GM13977 (cell line): Measurements from ENCODE around the gene HDLBP.

Experiments
- DNase-seq: peaks from one replicate; pipeline ENCODE4 v3.0.0; 2012; ENCODE audit warnings: low spot score
- in situ Hi-C: fragments of 300-500 bp; cut with MboI; formaldehyde crosslinking; loops from one replicate; pipeline ENCODE4 v1.12.0; 2022; ENCODE audit warnings: low sequenced_read_pairs, low pct_unique_long_range_greater_than_20kb, mixed read lengths, inconsistent platforms; ENCODE audit not compliant: unreplicated experiment
- TF ChIP-seq, protein P1 (sequence below): IDR thresholded peaks from 2 replicates; pipeline ENCODE4 v1.5.1; 2012; ENCODE audit warnings: mild to moderate bottlenecking, control low read depth; ENCODE audit not compliant: insufficient read depth; ENCODE audit errors: extremely low read depth, missing control alignments

HDLBP gene

DNA sequence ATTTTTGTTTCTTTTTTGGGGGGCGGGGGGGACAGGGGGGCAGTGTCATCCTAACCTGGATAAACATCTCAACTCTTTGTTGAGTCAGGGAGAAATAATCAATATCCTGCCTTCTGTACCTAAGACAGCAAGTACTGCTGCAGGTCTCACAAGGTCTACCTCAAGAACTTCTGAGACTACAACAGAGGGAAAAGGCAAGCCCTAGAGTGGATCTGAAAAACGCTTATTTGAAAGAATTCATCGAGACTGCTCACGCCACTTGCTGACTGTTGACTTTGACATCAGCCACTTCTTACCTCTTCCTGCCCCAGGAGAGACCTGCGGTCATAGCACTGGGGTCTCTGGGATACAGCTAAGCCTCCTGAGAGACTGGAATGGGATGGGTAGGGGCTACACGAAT, 8.4 kb downstream of the HDLBP start:
- TF ChIP-seq, protein P1, sequence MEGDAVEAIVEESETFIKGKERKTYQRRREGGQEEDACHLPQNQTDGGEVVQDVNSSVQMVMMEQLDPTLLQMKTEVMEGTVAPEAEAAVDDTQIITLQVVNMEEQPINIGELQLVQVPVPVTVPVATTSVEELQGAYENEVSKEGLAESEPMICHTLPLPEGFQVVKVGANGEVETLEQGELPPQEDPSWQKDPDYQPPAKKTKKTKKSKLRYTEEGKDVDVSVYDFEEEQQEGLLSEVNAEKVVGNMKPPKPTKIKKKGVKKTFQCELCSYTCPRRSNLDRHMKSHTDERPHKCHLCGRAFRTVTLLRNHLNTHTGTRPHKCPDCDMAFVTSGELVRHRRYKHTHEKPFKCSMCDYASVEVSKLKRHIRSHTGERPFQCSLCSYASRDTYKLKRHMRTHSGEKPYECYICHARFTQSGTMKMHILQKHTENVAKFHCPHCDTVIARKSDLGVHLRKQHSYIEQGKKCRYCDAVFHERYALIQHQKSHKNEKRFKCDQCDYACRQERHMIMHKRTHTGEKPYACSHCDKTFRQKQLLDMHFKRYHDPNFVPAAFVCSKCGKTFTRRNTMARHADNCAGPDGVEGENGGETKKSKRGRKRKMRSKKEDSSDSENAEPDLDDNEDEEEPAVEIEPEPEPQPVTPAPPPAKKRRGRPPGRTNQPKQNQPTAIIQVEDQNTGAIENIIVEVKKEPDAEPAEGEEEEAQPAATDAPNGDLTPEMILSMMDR, result no peak
- DNase-seq, result no peak
- in situ Hi-C loops, result no loop called here

DNA sequence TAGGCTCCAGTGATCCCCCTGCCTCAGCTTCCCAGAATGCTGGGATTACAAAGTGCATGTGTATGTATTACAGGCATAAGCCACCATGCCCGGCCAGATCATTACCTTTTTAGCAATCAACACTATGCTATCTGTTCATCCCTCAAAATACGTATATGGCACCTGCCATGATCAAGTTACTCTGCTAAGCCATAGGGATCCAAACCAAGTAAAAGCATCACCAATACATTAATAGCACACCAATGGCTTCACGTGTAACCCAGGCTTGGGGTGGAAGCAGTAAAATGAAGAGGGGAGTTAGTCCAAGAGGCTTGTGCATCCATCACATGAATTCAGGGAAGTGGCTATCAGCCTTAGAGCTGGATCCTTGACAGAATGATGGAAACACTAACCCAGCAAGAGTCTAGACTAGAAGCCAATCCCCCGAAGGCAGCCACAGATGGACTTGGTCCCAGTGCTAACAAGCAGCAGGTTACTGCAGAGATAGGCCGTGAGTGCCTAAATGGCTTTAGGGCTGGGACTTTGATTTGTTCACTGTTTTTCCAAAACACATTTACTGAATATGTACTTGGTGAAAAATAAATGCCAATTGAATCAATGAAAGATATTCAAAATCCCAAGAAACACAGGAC, 11.3 kb downstream of the HDLBP start:
- DNase-seq, result no peak
- TF ChIP-seq, protein P1, result no peak
- in situ Hi-C loops, result no loop called here

DNA sequence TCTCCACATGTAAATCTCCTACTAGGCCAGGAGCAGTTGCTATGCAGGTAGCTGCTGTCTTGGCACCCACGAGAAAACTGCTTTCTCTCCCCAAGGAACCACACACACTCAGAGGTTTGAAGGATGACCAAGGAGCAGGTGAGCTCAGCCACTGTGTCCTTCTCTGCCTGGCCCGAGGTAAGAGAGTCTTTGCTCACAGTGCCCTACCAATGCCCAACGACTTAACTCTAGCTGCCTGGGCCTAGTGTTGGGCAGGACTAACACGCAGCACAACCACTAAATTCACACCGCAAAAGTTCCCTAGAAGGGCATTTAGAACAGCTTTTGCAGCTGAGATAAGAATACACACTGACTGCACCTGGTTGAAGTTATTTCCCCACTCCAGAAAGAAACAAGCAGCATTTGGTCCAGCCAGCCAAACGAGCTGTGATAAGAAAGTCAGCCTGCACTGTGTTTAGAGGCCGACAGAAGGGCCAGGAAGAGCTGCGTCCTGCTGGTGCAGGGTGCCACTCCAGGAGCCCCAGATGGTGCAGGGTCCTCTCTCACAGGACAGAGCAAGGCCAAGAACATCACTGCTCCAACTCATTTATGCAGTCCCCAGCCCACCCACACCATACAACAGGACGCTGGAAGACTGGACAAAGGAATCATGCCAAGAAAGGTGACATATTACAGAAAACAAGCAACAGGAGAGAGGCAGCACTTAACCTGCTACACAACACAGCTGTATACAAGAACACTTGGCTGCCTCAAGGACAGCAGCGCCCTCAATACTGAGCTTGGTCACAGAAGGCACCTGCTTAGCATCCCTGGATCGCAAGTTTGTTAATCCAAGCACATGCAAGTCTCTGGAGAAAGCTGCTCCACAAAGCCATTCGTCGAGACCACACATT, 12.5 kb downstream of the HDLBP start:
- in situ Hi-C loops, result no loop called here
- DNase-seq, result no peak
- TF ChIP-seq, protein P1, result no peak

DNA sequence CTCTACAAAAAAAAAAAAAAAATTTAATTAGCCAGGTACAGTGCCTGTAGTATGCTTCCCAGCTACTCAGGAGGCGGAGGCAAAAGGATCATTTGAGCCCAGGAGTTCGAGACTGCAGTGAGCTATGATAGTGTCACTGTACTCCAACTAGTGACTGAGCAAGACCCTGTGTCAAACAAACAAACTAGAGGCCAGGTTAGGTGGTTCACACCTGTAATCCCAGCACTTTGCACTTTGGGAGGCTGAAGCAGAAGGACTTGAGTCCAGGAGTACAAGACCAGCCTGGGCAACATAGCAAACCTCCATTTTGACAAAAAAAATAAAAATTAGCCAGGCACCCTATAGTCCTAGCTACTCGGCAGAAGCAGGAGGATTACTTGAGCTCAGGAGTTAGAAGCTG, 13.4 kb downstream of the HDLBP start:
- TF ChIP-seq, protein P1, result no peak
- no peak for DNase-seq
- in situ Hi-C loops, result no loop called here

DNA sequence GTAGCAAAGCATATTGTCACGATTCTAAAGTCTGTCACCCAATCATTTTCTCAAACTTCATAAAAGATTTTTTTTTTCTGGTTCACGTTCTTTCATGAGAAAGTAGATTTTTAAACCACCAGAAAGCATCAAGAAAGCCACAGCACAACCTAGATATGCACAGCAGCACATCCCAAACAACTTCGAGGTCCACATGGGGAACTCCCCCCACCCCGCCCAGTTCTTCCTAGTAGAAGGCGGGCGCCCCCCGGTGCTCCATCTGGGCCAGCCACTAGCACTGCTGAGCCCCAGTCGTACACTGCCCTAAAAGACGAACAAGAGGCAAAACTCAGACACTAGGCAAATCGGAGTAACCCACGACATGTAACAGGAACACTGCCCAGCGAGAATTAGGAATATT, 15.5 kb downstream of the HDLBP start:
- TF ChIP-seq, protein P1, result no peak
- DNase-seq, result no peak
- in situ Hi-C loops, result no loop called here

DNA sequence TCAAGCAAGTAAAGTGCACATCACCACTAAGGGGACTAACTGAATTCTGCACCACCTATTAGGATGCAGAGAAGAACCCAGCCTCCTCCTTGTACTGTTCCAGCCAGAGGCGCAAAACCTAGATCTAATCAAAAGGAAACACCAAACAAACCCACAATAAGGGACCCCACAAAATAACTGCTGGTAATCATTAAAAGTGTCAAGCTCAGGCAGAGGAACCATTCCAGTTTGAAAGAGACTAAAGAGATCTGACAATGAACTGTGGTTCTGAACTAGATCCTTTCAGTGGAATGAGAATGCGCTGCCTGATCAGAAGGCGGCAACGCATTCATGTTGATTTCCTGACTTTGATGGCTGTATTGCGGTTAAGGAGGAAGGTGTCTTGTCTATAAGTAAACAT, 16.8 kb downstream of the HDLBP start:
- DNase-seq, result no peak
- TF ChIP-seq, protein P1, result no peak
- in situ Hi-C loops, result no loop called here
